ENCODE measurements around the gene ZBTB40. TPM values are rescaled to one million over a fixed set of nuclear protein-coding genes. Genes with fewer than 3 reads are reported as not detected.
A peak's percentile ranks its signal among the peaks of the same experiment; 100 is the strongest.

ZBTB40 gene
- total RNA-seq, 1 donor from 2014 or later = 15.3 TPM

- Histone ChIP-seq H4K20me1 (ENCODE audit: insufficient read depth, low read length) (peaks cover 30% of the 10 kb centered on the region), H3K4me2 (ENCODE audit: low read length) (peak overlapping the region; percentile 24), H3K9ac (ENCODE audit: low read length) (no peak overlapping the region), H3K27me3 (ENCODE audit: insufficient read depth, low read length) (no peaks in the 10 kb centered on the region), H3K27ac (ENCODE audit: low read depth, low read length) (peak overlapping the region; percentile 6), H2AFZ (ENCODE audit: low read depth, low read length) (no peak overlapping the region), H3K4me3 (ENCODE audit: insufficient read depth, low read depth, low read length) (no peak overlapping the region), H3K9me3 (ENCODE audit: insufficient read depth, low read depth, low read length) (no peaks in the 10 kb centered on the region), H3K79me2 (ENCODE audit: insufficient read depth, low read length) (no peaks in the 10 kb centered on the region), H3K36me3 (ENCODE audit: insufficient read depth, low read length) (peaks cover 13% of the 10 kb centered on the region), H3K4me1 (ENCODE audit: insufficient read depth, low read length) (peaks cover 17% of the 10 kb centered on the region)
- FAIRE-seq (no peak), DNase-seq (ENCODE audit: low read depth) (peak; percentile 60)
- Mint-ChIP-seq H3K36me3 (ENCODE audit: low read depth, unreplicated experiment) (peaks cover 16% of the 10 kb centered on the region), H3K4me1 (ENCODE audit: low read depth, unreplicated experiment) (peaks cover 26% of the 10 kb centered on the region), H3K4me3 (ENCODE audit: unreplicated experiment) (peak overlapping the region; percentile 3), H3K27ac (ENCODE audit: unreplicated experiment) (no peak overlapping the region), H3K27me3 (ENCODE audit: low read depth, unreplicated experiment) (no peaks in the 10 kb centered on the region), H3K9me3 (ENCODE audit: unreplicated experiment) (no peaks in the 10 kb centered on the region)
- no peak for TF ChIP-seq EZH2 (IDR thresholded peaks at IDR 0.05; ENCODE audit: insufficient read depth, low read length)
- TF ChIP-seq CTCF (IDR thresholded peaks at IDR 0.05; ENCODE audit: insufficient read depth, low read depth, low read length) = no peak
Measured at GRCh38 chr1:22503721-22504410, 52.2 kb downstream of the ZBTB40 start.

DNA sequence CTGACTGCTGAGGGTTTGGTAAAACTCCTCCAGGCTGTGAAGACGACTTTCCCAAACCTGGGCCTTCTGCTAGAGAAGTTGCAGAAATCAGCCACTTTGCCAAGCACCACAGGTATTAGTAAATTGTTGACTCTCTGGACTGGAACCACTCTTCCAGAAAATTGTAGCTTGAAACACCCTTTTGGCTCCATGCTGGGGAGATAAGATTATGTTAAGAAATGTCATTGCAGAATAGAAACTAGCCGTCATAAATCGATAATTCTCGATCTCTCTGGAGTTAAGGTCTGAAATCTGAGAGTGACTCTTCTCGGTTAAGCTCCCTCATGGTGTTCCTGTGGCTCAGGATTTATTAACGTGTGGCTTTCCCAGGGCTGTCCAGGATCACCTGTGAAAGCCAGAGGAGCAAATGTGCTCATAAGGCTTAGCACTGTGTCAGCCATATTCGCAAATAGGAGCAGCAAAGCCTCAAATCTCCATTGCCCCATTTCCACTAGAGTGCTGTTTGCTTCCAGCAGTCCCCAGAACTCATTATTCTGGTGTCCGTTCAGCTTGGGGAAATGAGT, 54.6 kb downstream of the ZBTB40 start:
- no peak overlapping the region for H3K4me3 Mint-ChIP-seq (ENCODE audit: unreplicated experiment)
- Histone ChIP-seq H3K4me1 (ENCODE audit: insufficient read depth, low read length) (peaks cover 12% of the 10 kb centered on the region), H3K79me2 (ENCODE audit: insufficient read depth, low read length) (no peaks in the 10 kb centered on the region), H3K36me3 (ENCODE audit: insufficient read depth, low read length) (peaks cover 17% of the 10 kb centered on the region), H3K4me3 (ENCODE audit: insufficient read depth, low read depth, low read length) (no peak overlapping the region), H3K4me2 (ENCODE audit: low read length) (no peak overlapping the region), H3K27ac (ENCODE audit: low read depth, low read length) (no peak overlapping the region), H3K9ac (ENCODE audit: low read length) (no peak overlapping the region), H3K27me3 (ENCODE audit: insufficient read depth, low read length) (no peaks in the 10 kb centered on the region), H2AFZ (ENCODE audit: low read depth, low read length) (no peak overlapping the region), H3K9me3 (ENCODE audit: insufficient read depth, low read depth, low read length) (no peaks in the 10 kb centered on the region), H4K20me1 (ENCODE audit: insufficient read depth, low read length) (peaks cover 15% of the 10 kb centered on the region)
- H3K27me3 Mint-ChIP-seq (ENCODE audit: low read depth, unreplicated experiment) = no peaks in the 10 kb centered on the region
- FAIRE-seq (no peak), DNase-seq (ENCODE audit: low read depth) (no peak)
- peaks cover 24% of the 10 kb centered on the region for H3K36me3 Mint-ChIP-seq (ENCODE audit: low read depth, unreplicated experiment)
- peaks cover 13% of the 10 kb centered on the region for H3K4me1 Mint-ChIP-seq (ENCODE audit: low read depth, unreplicated experiment)
- TF ChIP-seq EZH2 (IDR thresholded peaks at IDR 0.05; ENCODE audit: insufficient read depth, low read length) = no peak
- TF ChIP-seq CTCF (IDR thresholded peaks at IDR 0.05; ENCODE audit: insufficient read depth, low read depth, low read length) = no peak
- H3K27ac Mint-ChIP-seq (ENCODE audit: unreplicated experiment) = no peak overlapping the region
- no peaks in the 10 kb centered on the region for H3K9me3 Mint-ChIP-seq (ENCODE audit: unreplicated experiment)

DNA sequence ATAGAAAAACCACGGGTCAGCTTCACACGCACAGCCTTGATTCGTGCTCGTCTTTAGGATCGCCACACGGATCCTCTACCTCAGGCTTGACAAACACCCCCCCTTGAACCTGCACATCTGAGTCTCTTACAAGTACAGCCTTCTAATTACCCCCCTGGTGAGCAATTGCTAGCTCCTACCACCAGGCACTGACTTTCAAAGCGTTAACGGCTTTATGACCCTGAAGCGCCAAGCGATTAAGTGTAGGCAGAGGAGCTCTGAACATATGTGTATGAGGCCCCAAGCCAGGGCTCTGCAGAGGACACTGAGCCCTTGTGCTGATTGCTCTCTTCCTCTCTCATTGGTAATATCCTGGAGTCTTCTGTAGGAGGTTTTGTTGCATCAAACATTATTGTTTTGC, 55.9 kb downstream of the ZBTB40 start:
- H3K4me1 Mint-ChIP-seq (ENCODE audit: low read depth, unreplicated experiment) = peaks cover 9% of the 10 kb centered on the region
- Histone ChIP-seq H3K27ac (ENCODE audit: low read depth, low read length) (no peak overlapping the region), H3K9ac (ENCODE audit: low read length) (no peak overlapping the region), H2AFZ (ENCODE audit: low read depth, low read length) (no peak overlapping the region), H3K36me3 (ENCODE audit: insufficient read depth, low read length) (peaks cover 17% of the 10 kb centered on the region), H3K27me3 (ENCODE audit: insufficient read depth, low read length) (no peaks in the 10 kb centered on the region), H3K4me2 (ENCODE audit: low read length) (no peak overlapping the region), H3K4me1 (ENCODE audit: insufficient read depth, low read length) (peaks cover 12% of the 10 kb centered on the region), H3K9me3 (ENCODE audit: insufficient read depth, low read depth, low read length) (no peaks in the 10 kb centered on the region), H3K79me2 (ENCODE audit: insufficient read depth, low read length) (no peaks in the 10 kb centered on the region), H4K20me1 (ENCODE audit: insufficient read depth, low read length) (peaks cover 5% of the 10 kb centered on the region), H3K4me3 (ENCODE audit: insufficient read depth, low read depth, low read length) (no peak overlapping the region)
- peaks cover 26% of the 10 kb centered on the region for H3K36me3 Mint-ChIP-seq (ENCODE audit: low read depth, unreplicated experiment)
- no peak overlapping the region for H3K4me3 Mint-ChIP-seq (ENCODE audit: unreplicated experiment)
- FAIRE-seq (no peak), DNase-seq (ENCODE audit: low read depth) (no peak)
- no peak overlapping the region for H3K27ac Mint-ChIP-seq (ENCODE audit: unreplicated experiment)
- H3K27me3 Mint-ChIP-seq (ENCODE audit: low read depth, unreplicated experiment) = no peaks in the 10 kb centered on the region
- no peaks in the 10 kb centered on the region for H3K9me3 Mint-ChIP-seq (ENCODE audit: unreplicated experiment)
- TF ChIP-seq EZH2 (IDR thresholded peaks at IDR 0.05; ENCODE audit: insufficient read depth, low read length) (no peak), CTCF (IDR thresholded peaks at IDR 0.05; ENCODE audit: insufficient read depth, low read depth, low read length) (no peak)

Measured in astrocyte (in vitro differentiated cells and primary cell).